Tibial nerve (tissue), 4 donors: ENCODE measurements around the gene FABP3. TPM values are rescaled to one million over a fixed set of nuclear protein-coding genes. Genes with fewer than 3 reads are reported as not detected.
A peak's percentile ranks its signal among the peaks of the same experiment; 100 is the strongest.

Source experiments
- DNase-seq, 2 donors: peaks; one replicate each; pipeline ENCODE4 v3.0.0-alpha.2; 2019; ENCODE audit warnings: low spot score in 2 of 2
- H3K27ac ChIP-seq, 4 donors: fragments of 200-600 bp; sonication (generic) in 3 of 4; one replicate each; pipeline ENCODE4 v1.5.1; 2017 to 2019; ENCODE audit warnings: mild to moderate bottlenecking in 1 of 4
- H3K27me3 ChIP-seq, 2 donors: fragments of 200-600 bp; sonication (generic) in 1 of 2; one replicate each; pipeline versions ENCODE4 v1.5.1 to v1.6.0; 2017 to 2019
- H3K36me3 ChIP-seq, 3 donors: fragments of 200-600 bp; sonication (generic); one replicate each; pipeline ENCODE4 v1.5.1; 2018 to 2019
- H3K4me1 ChIP-seq, 4 donors: fragments of 200-600 bp; sonication (generic) in 3 of 4; one replicate each; pipeline ENCODE4 v1.5.1; 2017 to 2019
- H3K4me3 ChIP-seq, 4 donors: fragments of 200-600 bp; sonication (generic) in 3 of 4; one replicate each; pipeline ENCODE4 v1.5.1; 2017 to 2019; ENCODE audit warnings: mild to moderate bottlenecking in 1 of 4, moderate library complexity in 1 of 4
- H3K9me3 ChIP-seq, 4 donors: fragments of 200-600 bp; sonication (generic) in 3 of 4; one replicate each; pipeline ENCODE4 v1.5.1; 2017 to 2019
- EP300 ChIP-seq, 2 donors: sonication (generic); formaldehyde crosslinking; IDR thresholded peaks; one replicate each; pipeline ENCODE4 v1.6.1; 2017; ENCODE audit warnings: antibody characterized with exemption in 2 of 2, mild to moderate bottlenecking in 1 of 2
- POLR2A ChIP-seq, 2 donors: fragments of 450-650 bp; IDR thresholded peaks; one replicate each; pipeline ENCODE4 v1.6.1; 2017; ENCODE audit warnings: antibody characterized with exemption in 2 of 2, mild to moderate bottlenecking in 2 of 2, moderate library complexity in 2 of 2
- WGBS, 2 donors: methylation state at CpG; one replicate each; pipeline ENCODE4 v1.1.5; 2018; 5-methylcytosine and 5-hydroxymethylcytosine counted together
- total RNA-seq, 4 donors: library from RNA; depleted of rRNA; stranded (reverse); fragments of >200 nt; gene quantifications; one replicate each; pipeline ENCODE4 v1.1.0, GENCODE V29; 2016
- TF ChIP-seq, protein P1 (sequence below), 5 experiments: fragments of 200-600 bp in 3 of 5; fragments of 450-650 bp in 2 of 5; sonication (generic) in 3 of 5; IDR thresholded peaks; one replicate each; pipeline ENCODE4 v1.5.1; 2016 to 2019; ENCODE audit warnings: antibody characterized with exemption in 5 of 5, mild to moderate bottlenecking in 3 of 5, moderate library complexity in 2 of 5

The FABP3 gene
- 1 to 10 TPM in 3 of 4 donors, under 1 TPM in 1; 0.98 to 8.1 (median 3.4) TPM for total RNA-seq

DNA sequence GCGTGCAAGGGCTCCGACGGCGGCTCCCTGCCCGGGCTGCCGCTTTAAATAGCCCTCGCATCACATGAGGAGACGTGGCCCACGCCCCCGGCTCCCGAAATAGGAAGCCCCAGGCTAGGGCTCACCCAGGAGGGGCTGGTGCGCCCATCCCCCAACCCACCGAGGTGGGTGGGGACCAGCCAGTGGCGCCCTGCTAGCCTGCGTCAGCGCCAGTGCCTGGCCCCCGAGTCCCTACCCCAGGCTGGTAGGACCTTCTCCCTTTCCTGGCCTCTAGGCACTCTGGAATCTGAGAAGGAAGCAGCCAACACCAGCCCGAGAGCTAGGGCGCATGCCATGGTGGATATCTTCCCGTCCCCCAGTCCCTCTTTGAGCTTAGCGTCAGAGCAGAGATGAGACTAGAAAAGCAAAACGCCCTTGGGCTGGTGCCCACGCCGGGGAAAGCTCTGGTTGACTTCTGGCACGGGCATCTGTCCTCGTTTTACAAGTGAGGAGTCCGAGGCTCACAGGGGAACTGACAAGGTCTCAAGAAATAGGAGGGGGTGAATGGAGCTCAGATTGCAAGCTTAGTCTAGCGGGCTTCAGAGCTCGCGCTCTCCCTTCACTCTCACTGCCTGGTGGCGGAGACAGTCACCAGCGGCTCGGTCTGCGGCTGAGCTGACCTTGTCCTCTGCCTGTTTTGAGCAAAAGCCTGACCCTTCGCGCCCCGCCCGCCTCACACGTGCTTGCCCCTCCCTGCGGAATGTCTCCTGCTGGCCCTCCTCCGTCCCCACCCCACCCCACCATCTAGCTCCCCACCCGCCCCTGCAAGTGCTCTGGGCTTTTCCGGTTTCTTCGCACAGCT is at the start of gene FABP3:
FABP3 (minus strand) TSS at position 21 of the 841 bp plus-strand sequence. CDS start 62 bp downstream, outside the sequence.
- Histone ChIP-seq H3K27me3 (no peaks in the 10 kb centered on the region), H3K4me3 (peak within 1 kb of the TSS; percentile 17 to 49 (median 38)), H3K36me3 (no peaks in the 10 kb centered on the region), H3K27ac (peak within 1 kb of the TSS; percentile 6 to 83 (median 71)), H3K4me1 (peaks cover 0 to 45% (median 22%) of the 10 kb centered on the region in 4 donors), H3K9me3 (no peaks in the 10 kb centered on the region)
- 0 to 3% methylated on average over 23 to 32 of the region's 44 CpGs for WGBS, 2 donors
- DNase-seq: peak; percentile 38 to 44
- TF ChIP-seq, protein P1, sequence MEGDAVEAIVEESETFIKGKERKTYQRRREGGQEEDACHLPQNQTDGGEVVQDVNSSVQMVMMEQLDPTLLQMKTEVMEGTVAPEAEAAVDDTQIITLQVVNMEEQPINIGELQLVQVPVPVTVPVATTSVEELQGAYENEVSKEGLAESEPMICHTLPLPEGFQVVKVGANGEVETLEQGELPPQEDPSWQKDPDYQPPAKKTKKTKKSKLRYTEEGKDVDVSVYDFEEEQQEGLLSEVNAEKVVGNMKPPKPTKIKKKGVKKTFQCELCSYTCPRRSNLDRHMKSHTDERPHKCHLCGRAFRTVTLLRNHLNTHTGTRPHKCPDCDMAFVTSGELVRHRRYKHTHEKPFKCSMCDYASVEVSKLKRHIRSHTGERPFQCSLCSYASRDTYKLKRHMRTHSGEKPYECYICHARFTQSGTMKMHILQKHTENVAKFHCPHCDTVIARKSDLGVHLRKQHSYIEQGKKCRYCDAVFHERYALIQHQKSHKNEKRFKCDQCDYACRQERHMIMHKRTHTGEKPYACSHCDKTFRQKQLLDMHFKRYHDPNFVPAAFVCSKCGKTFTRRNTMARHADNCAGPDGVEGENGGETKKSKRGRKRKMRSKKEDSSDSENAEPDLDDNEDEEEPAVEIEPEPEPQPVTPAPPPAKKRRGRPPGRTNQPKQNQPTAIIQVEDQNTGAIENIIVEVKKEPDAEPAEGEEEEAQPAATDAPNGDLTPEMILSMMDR (IDR thresholded peaks at IDR 0.05): no peak
- TF ChIP-seq POLR2A (IDR thresholded peaks at IDR 0.05) (peak in 1 of 2 donors; percentile 26), EP300 (IDR thresholded peaks at IDR 0.05) (no peak)

DNA sequence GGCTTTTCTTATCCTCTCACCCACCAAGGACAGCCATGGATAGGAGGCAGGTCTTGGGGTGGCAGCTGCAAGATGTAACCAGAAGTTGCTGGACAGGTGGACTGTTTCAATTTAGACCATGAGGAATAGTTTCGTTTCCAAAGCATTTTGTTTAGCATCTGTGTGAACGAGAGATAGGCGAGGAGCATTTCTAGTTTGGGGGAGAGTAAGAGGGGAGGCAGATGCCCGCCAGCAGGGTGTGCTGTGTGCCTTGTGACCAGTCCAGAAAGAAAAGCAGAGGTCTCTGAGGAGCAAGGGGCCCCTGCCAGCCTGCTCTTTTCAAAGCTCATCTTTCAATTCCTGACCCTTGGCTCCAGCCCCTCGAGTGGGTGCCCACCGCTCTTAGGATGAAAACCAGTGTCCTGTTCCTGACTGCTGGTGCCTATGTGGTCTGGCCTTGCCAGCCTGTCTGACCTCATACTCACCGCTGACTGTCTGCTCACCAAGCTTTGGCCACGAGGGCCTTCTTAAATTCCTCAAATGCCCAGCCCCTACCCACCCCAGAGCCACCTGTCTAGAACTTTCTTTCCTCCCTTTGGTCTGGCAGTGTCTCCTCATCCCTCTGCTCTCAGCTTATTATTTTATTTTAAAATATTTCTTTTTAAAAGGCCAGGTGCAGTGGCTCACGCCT is 48.6 kb upstream of the FABP3 start:
- WGBS, 2 donors: 45 to 58% methylated on average over 9 of the region's 9 CpGs
- Histone ChIP-seq H3K36me3 (no peaks in the 10 kb centered on the region), H3K4me3 (no peak overlapping the region), H3K27ac (no peak overlapping the region), H3K4me1 (peaks cover 0 to 7% (median 0%) of the 10 kb centered on the region in 4 donors), H3K27me3 (no peaks in the 10 kb centered on the region), H3K9me3 (no peaks in the 10 kb centered on the region)
- TF ChIP-seq EP300 (IDR thresholded peaks at IDR 0.05): no peak
- TF ChIP-seq, protein P1 (IDR thresholded peaks at IDR 0.05): no peak
- no peak for DNase-seq

DNA sequence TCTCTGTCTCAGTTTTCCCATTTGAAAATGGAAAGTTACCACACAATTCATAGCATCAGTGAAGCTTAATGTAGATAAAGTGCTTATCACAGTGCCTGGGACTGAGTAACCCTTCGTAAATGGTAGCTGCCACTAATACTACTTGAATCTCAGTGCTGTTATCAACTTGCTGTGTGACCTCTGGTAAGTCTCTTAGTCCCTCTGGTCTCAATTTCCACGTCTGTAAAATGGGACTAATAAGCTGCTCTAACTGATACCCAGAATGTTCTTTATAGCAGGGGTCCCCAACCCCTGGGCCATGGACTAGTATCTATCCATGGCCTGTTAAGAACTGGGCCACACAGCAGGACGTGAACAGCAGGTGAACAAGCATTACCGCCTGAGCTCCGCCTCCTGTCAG is 47.8 kb upstream of the FABP3 start:
- Histone ChIP-seq H3K4me1 (peaks cover 0 to 7% (median 0%) of the 10 kb centered on the region in 4 donors), H3K36me3 (no peaks in the 10 kb centered on the region), H3K9me3 (no peaks in the 10 kb centered on the region), H3K4me3 (no peak overlapping the region), H3K27ac (no peak overlapping the region), H3K27me3 (peaks cover 0 to 3% of the 10 kb centered on the region in 2 donors)
- no peak for TF ChIP-seq EP300 (IDR thresholded peaks at IDR 0.05)
- TF ChIP-seq, protein P1 (IDR thresholded peaks at IDR 0.05): no peak
- TF ChIP-seq POLR2A (IDR thresholded peaks at IDR 0.05): no peak
- DNase-seq: no peak
- WGBS, 2 donors: 84 to 88% methylated on average over 5 of the region's 5 CpGs

DNA sequence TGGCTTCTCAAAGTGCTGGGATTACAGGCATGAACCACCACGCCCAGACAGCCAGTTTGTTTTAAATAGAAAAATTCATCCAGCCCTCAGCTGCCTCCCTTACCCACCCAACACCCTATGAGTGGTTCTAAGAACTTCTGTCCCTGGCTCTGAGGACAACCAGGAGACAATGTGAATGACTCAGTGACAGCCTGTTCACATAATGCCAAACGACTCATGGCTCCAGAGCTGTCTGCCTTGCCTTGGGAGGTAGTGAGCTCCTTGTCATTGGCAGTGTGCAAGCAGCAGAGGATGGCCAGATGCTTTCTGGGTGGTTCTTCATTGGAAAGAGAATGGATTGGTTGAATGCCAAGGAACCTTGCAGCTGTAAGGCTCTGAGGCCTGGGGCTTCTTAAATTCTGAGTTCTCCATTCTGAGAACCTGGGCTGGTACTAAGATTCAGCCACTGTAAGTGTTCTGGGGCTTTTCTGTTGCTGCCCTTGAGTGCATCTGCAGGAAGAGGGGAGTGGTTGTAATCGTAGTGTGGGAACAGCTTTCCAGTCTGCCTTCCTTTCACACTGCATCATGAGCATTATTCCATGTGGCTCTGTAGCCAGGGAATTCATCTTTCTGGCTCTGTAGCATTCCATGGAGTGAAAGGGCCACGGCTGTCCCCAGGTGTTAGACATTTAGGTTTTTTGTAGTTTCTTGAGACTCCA is 45.9 kb upstream of the FABP3 start:
- TF ChIP-seq EP300 (IDR thresholded peaks at IDR 0.05) (no peak), POLR2A (IDR thresholded peaks at IDR 0.05) (no peak)
- TF ChIP-seq, protein P1 (IDR thresholded peaks at IDR 0.05): no peak
- peaks cover 0 to 20% of the 10 kb centered on the region in 2 donors for H3K27me3 ChIP-seq
- WGBS, 2 donors: 64 to 66% methylated on average over 4 of the region's 4 CpGs
- H3K4me1 ChIP-seq: peaks cover 0 to 11% (median 1%) of the 10 kb centered on the region in 4 donors
- H3K36me3 ChIP-seq: no peaks in the 10 kb centered on the region
- H3K27ac ChIP-seq: no peak overlapping the region
- H3K9me3 ChIP-seq: no peaks in the 10 kb centered on the region
- no peak for DNase-seq
- H3K4me3 ChIP-seq: no peak overlapping the region
